GM23248 (cell line): Measurements from ENCODE around the gene LLGL2. TPM values are rescaled to one million over a fixed set of nuclear protein-coding genes. Genes with fewer than 3 reads are reported as not detected.
A peak's percentile ranks its signal among the peaks of the same experiment; 100 is the strongest.

ENCODE experiments used
- DNase-seq: peaks from one replicate; pipeline ENCODE4 v3.0.0-alpha.2; 2015
- H2AFZ ChIP-seq: fragments of 200-600 bp; sonication (generic); 2 replicates; pipeline ENCODE4 v1.6.1; 2016; ENCODE audit warnings: antibody characterized with exemption
- H3F3A ChIP-seq: fragments of 200-600 bp; sonication (generic); 2 replicates; pipeline ENCODE4 v1.6.1; 2016; ENCODE audit warnings: mild to moderate bottlenecking, antibody characterized with exemption, mixed run types; ENCODE audit not compliant: insufficient read depth
- H3K27ac ChIP-seq: fragments of 200-600 bp; sonication (generic); 2 replicates; pipeline ENCODE4 v1.5.1; 2016; ENCODE audit warnings: mild to moderate bottlenecking
- H3K27me3 ChIP-seq: fragments of 200-600 bp; sonication (generic); replicated peaks from 2 replicates; pipeline ENCODE4 v1.6.1; 2016; ENCODE audit warnings: mild to moderate bottlenecking; ENCODE audit not compliant: insufficient read depth
- H3K36me3 ChIP-seq: fragments of 200-600 bp; sonication (generic); 2 replicates; pipeline ENCODE4 v1.6.1; 2016; ENCODE audit warnings: low read depth, mild to moderate bottlenecking
- H3K4me1 ChIP-seq: fragments of 200-600 bp; sonication (generic); 2 replicates; pipeline ENCODE4 v1.6.1; 2016; ENCODE audit warnings: mild to moderate bottlenecking; ENCODE audit not compliant: insufficient read depth
- H3K4me2 ChIP-seq: fragments of 200-600 bp; sonication (generic); one replicate; pipeline ENCODE4 v1.6.1; 2016; ENCODE audit warnings: mild to moderate bottlenecking; ENCODE audit not compliant: unreplicated experiment
- H3K4me3 ChIP-seq: fragments of 200-600 bp; sonication (generic); 2 replicates; pipeline ENCODE4 v1.5.1; 2016; ENCODE audit warnings: mild to moderate bottlenecking
- H3K79me2 ChIP-seq: fragments of 200-600 bp; sonication (generic); 2 replicates; pipeline ENCODE4 v1.6.1; 2016; ENCODE audit warnings: mild to moderate bottlenecking; ENCODE audit not compliant: insufficient read depth
- H3K9ac ChIP-seq: fragments of 200-600 bp; sonication (generic); 2 replicates; pipeline ENCODE4 v1.6.1; 2016; ENCODE audit warnings: mild to moderate bottlenecking
- H3K9me2 ChIP-seq: fragments of 200-600 bp; sonication (generic); 2 replicates; pipeline ENCODE4 v1.6.1; 2016; ENCODE audit warnings: mixed run types, mild to moderate bottlenecking, moderate library complexity; ENCODE audit not compliant: insufficient read depth
- H3K9me3 ChIP-seq: fragments of 200-600 bp; sonication (generic); one replicate; pipeline ENCODE4 v1.6.1; 2017; ENCODE audit warnings: low read depth
- H4K20me1 ChIP-seq: fragments of 200-600 bp; sonication (generic); 2 replicates; pipeline ENCODE4 v1.6.0; 2016; ENCODE audit not compliant: insufficient read depth
- EZH2 ChIP-seq: fragments of 200-600 bp; sonication (generic); IDR thresholded peaks from 2 replicates; pipeline ENCODE4 v1.6.1; 2018; ENCODE audit warnings: antibody characterized with exemption, mild to moderate bottlenecking; ENCODE audit not compliant: insufficient read depth, poor library complexity, severe bottlenecking
- EZH2phosphoT487 ChIP-seq: fragments of 200-600 bp; sonication (generic); IDR thresholded peaks from 2 replicates; pipeline ENCODE4 v1.6.1; 2018; ENCODE audit warnings: antibody characterized with exemption, moderate library complexity, mild to moderate bottlenecking, low read depth; ENCODE audit not compliant: insufficient read depth
- WGBS, 2 experiments: methylation state at CpG; one replicate each; pipeline ENCODE4 v1.1.6; 2015 to 2017; ENCODE audit warnings: low lambda C conversion rate in 2 of 2, low coverage in 1 of 2; ENCODE audit errors: missing lambda C conversion rate in 2 of 2; 5-methylcytosine and 5-hydroxymethylcytosine counted together
- in situ Hi-C: fragments of 300-500 bp; cut with MboI; formaldehyde crosslinking; loops from 2 replicates; pipeline ENCODE4 v1.15.0; 2020
- polyA plus RNA-seq: library from polyadenylated mRNA; unstranded; fragments of >200 nt; fragmentation: Nextera tagmentation; extraction: Ambion mirVana; gene quantifications from 2 replicates; pipeline ENCODE4 v1.2.1, GENCODE V29; 2016
- total RNA-seq: library from RNA; depleted of rRNA; stranded (reverse); fragments of >200 nt; shearing (Covaris generic); gene quantifications from 2 replicates; pipeline ENCODE4 v1.2.3, GENCODE V29; 2014

The LLGL2 gene
- total and polyA plus RNA-seq, 2 experiments from 2014 or later, result not detected

DNA sequence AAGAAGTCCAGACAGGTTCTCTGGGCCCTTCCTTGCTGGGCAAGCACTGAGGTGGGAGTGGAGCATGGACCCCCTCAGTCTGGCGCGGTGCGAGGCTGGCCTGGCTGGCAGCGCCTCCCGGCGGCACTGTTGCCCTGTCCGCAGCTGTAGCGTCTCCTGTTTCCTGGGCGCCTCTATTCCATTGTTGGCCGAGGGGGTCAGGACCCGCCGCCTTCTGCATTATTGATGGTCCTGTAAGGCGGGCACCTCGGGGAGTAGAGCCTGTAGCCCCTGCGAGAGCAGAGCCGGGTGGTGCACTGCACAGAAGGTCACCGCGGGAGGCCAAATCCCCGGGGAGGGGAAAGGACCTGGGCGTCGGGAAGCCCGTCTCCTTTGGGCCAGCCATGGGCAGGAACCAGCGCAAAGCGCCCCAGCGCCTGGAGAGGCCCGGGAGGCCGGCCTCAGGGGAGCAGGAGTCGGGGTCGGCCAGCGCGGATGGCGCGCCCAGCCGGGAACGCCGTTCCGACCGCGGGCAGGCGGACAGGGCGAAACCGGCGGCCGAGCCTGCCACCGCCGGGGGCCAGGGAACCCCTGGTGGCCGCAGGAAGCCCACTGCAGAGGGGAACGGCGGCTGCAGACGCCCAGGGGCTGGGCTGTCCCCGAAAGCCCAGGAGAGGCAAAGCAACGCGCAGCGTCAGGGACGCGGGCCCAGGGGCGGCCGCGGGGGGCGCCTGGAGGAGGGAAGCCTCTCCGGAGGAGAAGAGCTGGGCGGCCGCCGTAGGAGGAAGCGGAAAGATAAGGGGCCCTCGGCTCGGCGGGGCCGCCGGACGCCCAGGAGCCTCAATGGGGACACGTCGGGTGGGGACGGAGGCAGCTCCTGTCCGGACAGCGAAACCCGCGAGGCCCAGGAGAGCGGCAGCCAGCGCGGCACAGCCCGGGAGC lies 62.4 kb downstream of the LLGL2 start, which contains the start of gene MYO15B:
Gene MYO15B, plus strand, starts transcription at position 126 of the 921 bp plus-strand sequence. Its CDS starts 258 bp downstream, at position 384.
- DNase-seq, result peak; percentile 32
- H3K9me3 ChIP-seq, result no peaks in the 10 kb centered on the region
- peak within 1 kb of the TSS; percentile 59 for H3K4me3 ChIP-seq
- peak within 1 kb of the TSS; percentile 69 for H2AFZ ChIP-seq
- H3K27me3 ChIP-seq, result peaks cover 20% of the 10 kb centered on the region; the same call in 1 of the 2 replicates
- 8 to 11% methylated on average over 47 to 69 of the region's 82 CpGs for WGBS, 2 experiments
- no peaks in the 10 kb centered on the region for H3K4me1 ChIP-seq
- peak; percentile 60 for TF ChIP-seq EZH2
- 0 out of 2 replicates have a peak, but pooled peaks have one; percentile 40 for TF ChIP-seq EZH2phosphoT487
- peak within 1 kb of the TSS; percentile 11 for H3K4me2 ChIP-seq
- H3K36me3 ChIP-seq, result no peaks in the 10 kb centered on the region
- H4K20me1 ChIP-seq, result no peaks in the 10 kb centered on the region
- 0 out of 2 replicates have a peak within 1 kb of the TSS, but pooled peaks have one; percentile 12 for H3K9ac ChIP-seq
- no peaks in the 10 kb centered on the region for H3F3A ChIP-seq
- no peak within 1 kb of the TSS for H3K27ac ChIP-seq
- H3K9me2 ChIP-seq, result no peaks in the 10 kb centered on the region
- no peaks in the 10 kb centered on the region for H3K79me2 ChIP-seq
- in situ Hi-C loops, result no loop called here

DNA sequence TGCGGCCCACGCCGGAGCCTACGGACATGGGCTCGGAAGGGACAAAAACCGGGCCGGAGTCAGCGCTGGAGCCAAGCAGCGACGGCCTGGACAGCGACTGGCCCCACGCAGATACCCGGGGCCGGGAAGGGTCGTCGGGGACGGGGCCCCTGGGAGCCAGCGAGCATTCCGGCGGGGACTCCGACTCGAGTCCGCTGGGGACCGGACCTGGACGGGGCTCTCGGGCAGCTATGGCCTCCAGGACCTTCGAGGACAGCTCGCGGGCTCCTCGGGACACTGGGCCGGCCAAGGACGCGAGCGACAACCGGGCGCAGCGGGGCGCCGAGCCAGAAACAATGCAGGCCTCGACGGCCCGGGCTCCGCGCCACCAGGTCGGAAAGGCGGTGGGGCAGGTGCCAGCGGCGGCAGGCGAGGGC lies 63.1 kb downstream of the LLGL2 start:
- H3K27ac ChIP-seq, result no peak overlapping the region
- H3K9ac ChIP-seq, result 0 out of 2 replicates have a peak overlapping the region, but pooled peaks have one; percentile 12
- no peak for TF ChIP-seq EZH2
- no peak for TF ChIP-seq EZH2phosphoT487
- peaks cover 20% of the 10 kb centered on the region; the same call in 1 of the 2 replicates for H3K27me3 ChIP-seq
- H3F3A ChIP-seq, result no peaks in the 10 kb centered on the region
- no peaks in the 10 kb centered on the region for H3K9me3 ChIP-seq
- in situ Hi-C loops, result no loop called here
- DNase-seq, result no peak
- H3K4me3 ChIP-seq, result peak overlapping the region; percentile 59
- H3K36me3 ChIP-seq, result no peaks in the 10 kb centered on the region
- WGBS, 2 experiments, result 4 to 8% methylated on average over 20 to 41 of the region's 49 CpGs
- no peaks in the 10 kb centered on the region for H4K20me1 ChIP-seq
- H3K4me2 ChIP-seq, result peak overlapping the region; percentile 11
- peak overlapping the region; percentile 69 for H2AFZ ChIP-seq
- H3K79me2 ChIP-seq, result no peaks in the 10 kb centered on the region
- H3K4me1 ChIP-seq, result no peaks in the 10 kb centered on the region
- no peaks in the 10 kb centered on the region for H3K9me2 ChIP-seq

DNA sequence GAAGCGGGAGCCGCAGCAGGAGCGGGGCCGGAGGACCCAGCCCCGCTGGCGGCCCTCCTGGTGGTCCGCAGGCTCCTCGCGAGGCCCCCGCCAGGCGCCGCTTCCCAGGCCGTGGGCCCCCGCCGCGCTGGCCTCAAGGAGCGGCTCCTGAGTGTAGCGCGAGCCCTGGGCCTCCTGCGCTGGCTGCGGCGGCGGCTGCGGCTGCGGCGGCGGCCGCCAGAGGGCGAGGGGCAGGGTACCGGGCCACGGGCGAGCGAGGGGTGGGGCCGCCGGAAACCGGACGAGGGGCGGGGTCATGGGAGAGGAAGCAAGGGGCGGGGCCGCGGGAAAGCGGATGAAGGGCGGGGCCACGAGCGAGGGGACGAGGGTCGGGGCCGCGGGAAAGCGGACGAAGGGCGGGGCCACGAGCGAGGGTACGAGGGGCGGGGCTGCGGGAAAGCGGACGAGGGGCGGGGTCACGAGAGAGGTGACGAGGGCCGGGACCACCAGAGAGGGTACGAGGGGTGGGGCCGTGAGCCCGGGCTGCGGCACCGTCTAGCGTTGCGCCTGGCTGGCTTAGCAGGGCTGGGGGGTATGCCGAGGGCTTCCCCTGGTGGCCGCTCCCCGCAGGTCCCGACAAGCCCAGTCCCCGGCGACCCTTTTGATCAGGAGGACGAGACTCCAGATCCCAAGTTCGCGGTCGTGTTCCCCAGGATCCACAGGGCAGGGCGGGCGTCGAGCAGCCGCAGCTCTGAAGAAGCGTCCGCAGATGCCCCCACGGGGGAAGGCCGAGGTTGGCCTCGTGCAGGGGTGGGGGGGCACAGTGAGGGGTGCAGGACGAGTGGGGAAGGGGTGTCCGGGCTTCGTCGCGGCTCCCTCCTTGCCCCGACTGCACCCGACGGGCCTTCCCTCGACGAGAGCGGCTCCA lies 63.8 kb downstream of the LLGL2 start:
- Histone ChIP-seq H3K27me3 (peaks cover 20% of the 10 kb centered on the region; the same call in 1 of the 2 replicates), H3K9me2 (no peaks in the 10 kb centered on the region), H4K20me1 (no peaks in the 10 kb centered on the region), H3K4me3 (peak overlapping the region; percentile 59), H3F3A (no peaks in the 10 kb centered on the region), H3K4me2 (peak overlapping the region; percentile 30), H3K9ac (peak overlapping the region; percentile 12; the same call in 1 of the 2 replicates), H3K4me1 (no peaks in the 10 kb centered on the region), H3K27ac (no peak overlapping the region), H3K9me3 (no peaks in the 10 kb centered on the region), H3K79me2 (no peaks in the 10 kb centered on the region), H3K36me3 (no peaks in the 10 kb centered on the region), H2AFZ (peak overlapping the region; percentile 69)
- TF ChIP-seq EZH2phosphoT487, result no peak
- no peak for TF ChIP-seq EZH2
- DNase-seq, result peak; percentile 91
- 8% methylated on average over 34 to 94 of the region's 100 CpGs for WGBS, 2 experiments
- in situ Hi-C loops, result no loop called here

DNA sequence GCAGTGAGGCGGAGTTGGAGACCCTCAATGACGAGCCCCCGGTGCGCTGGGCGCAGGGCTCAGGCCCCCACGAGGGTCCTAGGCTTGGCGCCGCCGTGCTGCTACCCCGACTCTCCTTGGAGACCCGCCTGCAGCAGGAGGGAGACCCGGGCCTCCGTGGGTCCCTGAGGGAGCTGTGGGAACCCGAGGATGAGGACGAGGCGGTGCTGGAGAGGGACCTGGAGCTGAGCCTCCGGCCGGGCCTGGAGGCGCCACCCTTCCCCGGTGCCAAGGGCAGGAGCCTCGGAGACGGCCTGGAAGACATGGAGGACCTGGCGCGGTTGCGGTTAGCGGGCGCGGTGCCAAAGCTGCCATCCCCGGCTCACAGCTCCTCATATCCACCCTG lies 64.4 kb downstream of the LLGL2 start:
- H3K9me3 ChIP-seq, result no peaks in the 10 kb centered on the region
- WGBS, 2 experiments, result 41 to 57% methylated on average over 16 to 26 of the region's 29 CpGs
- H3K4me3 ChIP-seq, result no peak overlapping the region

More for the DNA sequence above, 64.4 kb downstream of the LLGL2 start:
- Histone ChIP-seq H3K79me2 (no peaks in the 10 kb centered on the region), H3K9me2 (no peaks in the 10 kb centered on the region), H3K4me1 (no peaks in the 10 kb centered on the region), H2AFZ (no peak overlapping the region), H3K36me3 (no peaks in the 10 kb centered on the region), H4K20me1 (no peaks in the 10 kb centered on the region), H3K27ac (no peak overlapping the region), H3K9ac (no peak overlapping the region), H3F3A (no peaks in the 10 kb centered on the region), H3K27me3 (peaks cover 20% of the 10 kb centered on the region; the same call in 1 of the 2 replicates), H3K4me2 (no peak overlapping the region)
- DNase-seq, result no peak
- in situ Hi-C loops, result loop anchor here (10.0 kb wide), 1 partner anchor 65 kb away; no protein-coding TSS in a partner anchor
- no peak for TF ChIP-seq EZH2phosphoT487
- TF ChIP-seq EZH2, result no peak
